HG03139 (cell line): ENCODE data around the gene KCNK5.
A peak's percentile ranks its signal among the peaks of the same experiment; 100 is the strongest.

Source experiments
- ATAC-seq: cut with Tn5 transposase; IDR thresholded peaks from one replicate; pipeline ENCODE4 v1.9.1; 2021; ENCODE audit not compliant: unreplicated experiment

KCNK5 gene

DNA sequence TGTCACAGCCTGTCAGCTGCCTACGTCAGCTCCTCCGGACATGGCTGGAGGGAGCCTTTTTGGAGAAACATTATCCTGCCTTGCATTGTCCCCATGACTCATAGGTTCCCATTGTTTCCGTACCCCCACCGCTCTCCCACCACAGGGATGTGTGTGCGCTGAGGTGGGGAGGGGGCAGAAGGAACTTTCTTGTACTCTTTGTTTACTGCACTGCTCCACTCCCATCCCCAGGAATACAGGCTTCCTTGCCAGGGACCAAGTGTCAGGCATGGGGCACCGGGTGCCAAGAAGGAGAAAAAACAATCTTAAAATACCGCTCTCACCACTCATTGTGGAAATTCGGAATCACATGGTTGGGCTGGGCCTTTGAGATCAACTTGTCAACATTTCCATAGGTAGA lies 51.0 kb downstream of the KCNK5 start:
- ATAC-seq, result no peak

DNA sequence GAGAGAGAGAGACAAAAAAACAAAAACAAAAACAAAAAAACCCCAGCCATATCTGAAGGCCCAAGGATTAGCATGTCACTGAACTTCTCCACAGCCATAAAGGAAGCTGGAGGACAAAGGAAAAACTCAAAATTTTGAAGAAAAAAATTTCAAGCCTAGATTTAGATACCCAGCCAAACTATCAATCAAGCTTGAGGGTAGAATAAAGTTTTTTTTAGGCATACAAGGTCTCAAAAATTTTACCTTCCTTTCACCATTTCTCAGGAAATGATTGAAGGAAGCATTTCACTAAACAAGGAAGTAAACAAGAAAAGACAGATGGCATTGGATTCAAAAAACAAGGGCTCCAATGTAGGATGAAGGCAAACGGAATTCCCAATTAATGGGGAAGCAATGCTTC lies 52.1 kb downstream of the KCNK5 start:
- no peak for ATAC-seq

- no peak for ATAC-seq
Measured at GRCh38 chr6:39173270-39173669, 56.0 kb downstream of the KCNK5 start.

DNA sequence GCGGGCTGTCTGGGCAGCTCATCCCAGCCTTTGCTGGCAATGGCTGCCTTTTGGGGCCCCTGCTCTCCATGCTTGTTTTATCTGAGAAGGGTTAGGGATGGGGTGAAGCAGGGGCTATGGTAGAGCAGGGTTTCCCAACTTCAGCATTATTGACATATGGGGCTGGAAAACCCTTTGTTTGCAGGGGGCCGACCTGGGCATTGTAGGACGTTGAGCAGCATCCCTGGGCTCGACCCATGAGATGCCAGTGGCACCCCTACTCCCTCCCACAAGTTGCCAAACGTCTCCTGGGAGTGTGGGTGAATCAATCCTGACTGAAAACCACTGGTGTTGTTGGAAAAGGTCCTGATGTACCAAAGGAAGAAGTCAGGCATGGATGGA lies 56.9 kb downstream of the KCNK5 start:
- ATAC-seq, result no peak

DNA sequence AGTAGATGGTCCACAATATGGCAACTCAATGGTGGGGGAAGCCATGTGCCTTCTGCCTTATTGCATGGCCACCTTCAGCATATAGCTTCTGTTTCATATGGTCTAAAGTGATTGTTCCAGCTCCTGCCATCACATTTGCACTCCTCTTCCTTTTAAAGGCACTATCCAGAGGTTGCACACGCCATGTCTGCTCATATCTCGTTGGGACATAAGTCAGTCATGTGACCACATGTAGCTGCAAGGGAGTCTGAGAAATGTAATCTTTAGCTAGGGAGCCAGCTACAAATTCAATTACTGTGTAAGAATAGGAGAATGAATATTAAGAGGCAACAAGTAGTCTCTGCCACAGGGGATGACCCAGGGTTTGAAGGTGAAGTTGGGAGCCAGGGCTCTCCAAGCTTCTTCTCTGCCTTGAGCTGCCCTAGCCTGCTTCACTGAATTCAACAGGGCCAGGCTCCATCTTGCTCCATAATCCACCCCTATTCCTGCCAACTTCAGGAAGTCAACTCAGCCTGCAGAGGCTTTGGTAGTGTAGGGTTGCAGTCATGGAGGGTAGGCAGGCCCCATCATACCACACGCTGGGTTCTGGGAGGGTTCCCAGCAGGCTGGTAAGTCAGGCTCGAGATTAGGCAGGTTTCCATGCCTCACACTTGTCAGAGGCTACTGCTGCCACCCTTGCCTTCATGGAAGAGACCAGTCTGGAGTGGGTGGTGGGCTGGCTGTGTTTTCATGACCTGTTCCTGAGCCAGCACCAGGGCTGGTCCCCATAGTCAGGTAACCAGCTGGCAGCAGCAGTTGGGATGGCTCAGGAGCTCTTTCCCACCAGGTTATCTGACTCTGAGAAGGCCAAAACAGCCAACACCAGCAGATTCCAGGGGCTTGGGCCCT lies 57.5 kb downstream of the KCNK5 start:
- ATAC-seq, result no peak

DNA sequence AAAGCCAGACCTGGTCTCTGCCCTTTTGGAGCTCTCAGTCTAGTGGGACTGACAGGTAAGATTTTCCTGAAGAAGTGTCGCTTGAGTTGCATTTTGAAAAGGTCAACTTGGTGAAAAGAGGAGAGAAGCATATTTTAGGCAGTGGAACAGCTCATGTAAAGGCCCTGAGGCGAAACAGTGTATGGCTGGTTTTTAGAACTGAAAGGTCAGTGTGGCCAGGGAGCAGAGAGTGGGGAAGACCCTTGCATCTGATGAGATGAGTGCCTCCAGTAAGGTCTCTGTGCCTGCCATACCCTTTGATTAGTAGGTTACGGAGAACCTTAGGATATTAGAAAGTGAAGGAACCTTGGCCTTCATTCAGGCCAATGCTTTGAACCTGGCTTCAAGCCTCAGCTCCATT lies 58.4 kb downstream of the KCNK5 start:
- ATAC-seq, result no peak

DNA sequence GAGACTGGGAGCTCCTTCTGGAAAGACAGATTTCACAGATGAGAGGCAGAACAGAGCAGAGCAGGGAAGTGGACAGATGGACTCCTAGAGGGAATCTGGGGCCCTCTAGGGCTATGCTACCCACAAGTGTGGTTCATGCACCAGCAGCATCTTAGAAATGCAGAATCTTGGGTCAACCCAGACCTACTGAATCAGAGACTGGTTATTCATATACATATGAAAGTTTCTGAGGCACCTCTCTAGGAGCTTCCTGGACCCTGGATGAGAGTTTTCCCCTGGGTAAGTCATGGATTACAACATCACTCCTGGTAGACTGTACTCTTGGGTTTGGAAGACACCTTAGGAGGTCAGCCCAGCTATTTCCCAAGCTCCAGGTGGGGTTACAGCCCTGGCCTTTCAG lies 58.9 kb downstream of the KCNK5 start:
- no peak for ATAC-seq

- no peak for ATAC-seq
Measured at GRCh38 chr6:39169448-39170344, 59.6 kb downstream of the KCNK5 start.

- no peak for ATAC-seq
Measured at GRCh38 chr6:39167866-39168625, 61.2 kb downstream of the KCNK5 start.

DNA sequence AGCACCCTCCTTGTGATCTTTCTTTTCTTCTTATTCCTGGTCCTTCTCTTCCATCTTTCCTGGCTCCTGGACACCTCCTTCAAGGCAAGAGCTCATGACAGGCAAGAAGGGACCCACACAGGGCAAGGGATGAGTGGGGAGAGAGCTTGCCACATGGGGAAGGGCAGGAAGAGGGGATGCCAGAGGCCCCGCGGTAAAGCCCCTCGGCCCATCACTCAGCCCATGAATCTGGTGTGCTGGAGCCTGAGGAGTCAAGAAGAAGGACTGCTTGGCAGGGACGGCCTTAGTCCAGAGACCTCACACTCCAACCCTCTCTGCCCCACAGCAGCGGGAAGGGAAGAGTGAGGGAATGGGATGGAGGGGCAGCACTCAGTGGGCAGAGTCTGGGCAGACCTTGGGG lies 62.0 kb downstream of the KCNK5 start:
- ATAC-seq, result no peak

DNA sequence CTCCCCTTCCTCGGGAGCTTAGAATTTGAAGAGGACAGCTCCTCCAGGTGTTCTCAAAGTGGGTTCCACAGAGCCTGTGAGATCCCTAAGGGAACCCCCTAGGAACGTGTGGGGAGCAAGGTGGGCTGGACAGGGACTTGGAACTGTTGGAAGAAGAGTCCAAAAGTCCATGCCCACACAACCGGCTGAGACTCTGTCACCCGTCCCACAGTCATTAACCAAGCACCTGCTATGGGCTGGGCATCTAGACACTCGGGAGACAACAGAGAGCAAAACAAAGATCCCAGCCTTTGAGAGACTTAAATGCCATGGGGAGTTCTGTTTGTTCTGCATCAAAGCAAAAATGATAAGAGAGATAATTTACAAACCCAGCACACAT lies 62.4 kb downstream of the KCNK5 start:
- no peak for ATAC-seq

- peak; percentile 61 for ATAC-seq
Measured at GRCh38 chr6:39166189-39166911, 62.9 kb downstream of the KCNK5 start.

GRCh38 chr6:39157511-39157910 lies 71.8 kb downstream of the KCNK5 start:
- ATAC-seq, result no peak

GRCh38 chr6:39156801-39157200 lies 72.5 kb downstream of the KCNK5 start:
- ATAC-seq, result no peak

DNA sequence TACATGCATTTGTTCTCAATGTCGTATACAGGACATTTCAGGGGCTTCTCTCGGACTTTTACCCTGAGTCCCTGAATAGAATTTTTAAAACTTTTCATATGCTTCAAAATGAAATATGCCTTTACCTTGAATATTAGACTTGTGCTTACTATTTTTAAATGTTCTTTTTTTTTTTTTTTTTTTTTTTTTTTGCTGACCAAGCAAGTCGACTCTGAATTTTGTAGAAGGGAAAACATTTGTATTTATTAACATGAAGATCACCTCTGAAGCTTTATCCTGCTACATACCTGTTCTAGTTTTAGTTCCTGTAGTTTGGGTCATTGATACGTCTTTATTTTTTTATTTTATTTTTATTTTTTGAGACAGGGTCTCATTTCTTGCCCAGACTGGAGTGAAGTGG lies 74.6 kb downstream of the KCNK5 start:
- ATAC-seq, result no peak

- ATAC-seq, result no peak
Measured at GRCh38 chr6:39153766-39154397, 75.4 kb downstream of the KCNK5 start.

GRCh38 chr6:39152262-39152661 lies 77.0 kb downstream of the KCNK5 start:
- no peak for ATAC-seq

GRCh38 chr6:39151211-39151610 lies 78.1 kb downstream of the KCNK5 start:
- no peak for ATAC-seq

- no peak for ATAC-seq
Measured at GRCh38 chr6:39144481-39145173, 84.6 kb downstream of the KCNK5 start.
